Measurements from ENCODE around the gene ZC3H10. TPM values are rescaled to one million over a fixed set of nuclear protein-coding genes. Genes with fewer than 3 reads are reported as not detected.

Gene ZC3H10
- total RNA-seq, 2 experiments from 2014 or later = 8.0 to 10.3 TPM

GRCh38 chr12:56082382-56082781, 35.7 kb upstream of the ZC3H10 start:
- Mint-ChIP-seq H3K27me3 (peaks cover 35% of the 10 kb centered on the region), H3K4me3 (no peak overlapping the region), H3K9me3 (no peaks in the 10 kb centered on the region), H3K36me3 (ENCODE audit: low read depth) (no peaks in the 10 kb centered on the region), H3K27ac (no peak overlapping the region), H3K4me1 (peaks cover 16% of the 10 kb centered on the region)
- ChIA-PET CTCF (interaction anchor here (0.6 to 7.3 kb wide), 4 partner anchors 17 to 114 kb away, joined by 3 to 60 read pairs (median 4); partner anchors contain the start of genes PA2G4 and ZC3H10), POLR2A (interaction anchor here (0.9 to 4.5 kb wide), 3 partner anchors 10 to 34 kb away, joined by 3 to 36 read pairs (median 4); partner anchors contain the start of genes PA2G4 and RPL41)
- DNase-seq = no peak

- Mint-ChIP-seq H3K9me3 (no peaks in the 10 kb centered on the region), H3K27ac (no peak overlapping the region), H3K36me3 (ENCODE audit: low read depth) (no peaks in the 10 kb centered on the region), H3K4me1 (peaks cover 16% of the 10 kb centered on the region), H3K4me3 (no peak overlapping the region), H3K27me3 (peaks cover 35% of the 10 kb centered on the region)
- no peak for DNase-seq
- CTCF ChIA-PET = interaction anchor here (0.6 to 7.3 kb wide), 3 partner anchors 21 to 115 kb away, joined by 3 to 60 read pairs (median 4); partner anchors contain the start of genes PA2G4 and ZC3H10
- POLR2A ChIA-PET = interaction anchor here (0.9 to 1.2 kb wide), 2 partner anchors 10 to 34 kb away, joined by 3 to 4 read pairs; partner anchors contain the start of gene RPL41
These were observed 35.1 kb upstream of the ZC3H10 start for GRCh38 chr12:56082967-56083366.

- Mint-ChIP-seq H3K4me3 (no peak overlapping the region), H3K27me3 (peaks cover 29% of the 10 kb centered on the region), H3K4me1 (peaks cover 8% of the 10 kb centered on the region), H3K36me3 (ENCODE audit: low read depth) (no peaks in the 10 kb centered on the region), H3K27ac (no peak overlapping the region), H3K9me3 (no peaks in the 10 kb centered on the region)
- DNase-seq = peak; percentile 47
- POLR2A ChIA-PET = interaction anchor here (1.1 to 3.2 kb wide), 4 partner anchors 17 to 67 kb away, joined by 3 to 22 read pairs (median 4); partner anchors contain the start of gene PA2G4
- CTCF ChIA-PET = interaction anchor here (0.6 to 3.2 kb wide), 19 partner anchors 8 to 291 kb away, joined by 3 to 28 read pairs (median 4); partner anchors contain the start of genes ESYT1, MYL6B, PA2G4 and ZC3H10
These were observed 33.0 kb upstream of the ZC3H10 start for GRCh38 chr12:56084958-56085543.

- DNase-seq = no peak
- H3K36me3 Mint-ChIP-seq (ENCODE audit: low read depth) = no peaks in the 10 kb centered on the region
- peaks cover 24% of the 10 kb centered on the region for H3K27me3 Mint-ChIP-seq
- ChIA-PET CTCF (interaction anchor here (0.6 to 3.2 kb wide), 10 partner anchors 9 to 39 kb away, joined by 3 to 28 read pairs (median 6); partner anchors contain the start of genes PA2G4 and ZC3H10), POLR2A (interaction anchor here (0.8 to 3.2 kb wide), 5 partner anchors 16 to 45 kb away, joined by 3 to 22 read pairs (median 3); partner anchors contain the start of genes PA2G4 and ZC3H10)
- no peaks in the 10 kb centered on the region for H3K9me3 Mint-ChIP-seq
- peaks cover 3% of the 10 kb centered on the region for H3K4me1 Mint-ChIP-seq
- no peak overlapping the region for H3K27ac Mint-ChIP-seq
- no peak overlapping the region for H3K4me3 Mint-ChIP-seq
These were observed 32.0 kb upstream of the ZC3H10 start for GRCh38 chr12:56086096-56086495.

- POLR2A ChIA-PET = interaction anchor here (0.8 to 3.2 kb wide), 4 partner anchors 15 to 32 kb away, joined by 3 to 22 read pairs (median 3); partner anchors contain the start of genes PA2G4 and ZC3H10
- H3K4me3 Mint-ChIP-seq = no peak overlapping the region
- no peak overlapping the region for H3K27ac Mint-ChIP-seq
- CTCF ChIA-PET = interaction anchor here (1.3 to 3.2 kb wide), 6 partner anchors 10 to 36 kb away, joined by 3 to 28 read pairs (median 6); partner anchors contain the start of genes PA2G4 and ZC3H10
- H3K27me3 Mint-ChIP-seq = peaks cover 22% of the 10 kb centered on the region
- no peaks in the 10 kb centered on the region for H3K9me3 Mint-ChIP-seq
- no peak for DNase-seq
- H3K4me1 Mint-ChIP-seq = peaks cover 3% of the 10 kb centered on the region
- no peaks in the 10 kb centered on the region for H3K36me3 Mint-ChIP-seq (ENCODE audit: low read depth)
These were observed 31.5 kb upstream of the ZC3H10 start for GRCh38 chr12:56086608-56087007.

GRCh38 chr12:56087220-56087619, 30.8 kb upstream of the ZC3H10 start:
- DNase-seq = no peak
- Mint-ChIP-seq H3K36me3 (ENCODE audit: low read depth) (no peaks in the 10 kb centered on the region), H3K27ac (no peak overlapping the region), H3K27me3 (peaks cover 19% of the 10 kb centered on the region), H3K4me1 (peaks cover 1% of the 10 kb centered on the region), H3K4me3 (no peak overlapping the region), H3K9me3 (no peaks in the 10 kb centered on the region)
- CTCF ChIA-PET = interaction anchor here (3.2 kb wide), 1 partner anchor 16 kb away, joined by 28 read pairs; the partner anchor contains the start of gene PA2G4
- POLR2A ChIA-PET = interaction anchor here (3.2 kb wide), 1 partner anchor 17 kb away, joined by 22 read pairs; the partner anchor contains the start of gene PA2G4

- Mint-ChIP-seq H3K9me3 (peaks cover 1% of the 10 kb centered on the region), H3K36me3 (ENCODE audit: low read depth) (peaks cover 2% of the 10 kb centered on the region), H3K27me3 (peaks cover 34% of the 10 kb centered on the region), H3K4me1 (peaks cover 19% of the 10 kb centered on the region), H3K27ac (no peak overlapping the region), H3K4me3 (no peak overlapping the region)
- no peak for DNase-seq
- ChIA-PET CTCF (no interaction called here), POLR2A (no interaction called here)
These were observed 20.3 kb upstream of the ZC3H10 start for GRCh38 chr12:56097738-56098137.

- ChIA-PET CTCF (no interaction called here), POLR2A (interaction anchor here (0.7 kb wide), 1 partner anchor 234 kb away, joined by 3 read pairs; no protein-coding TSS in a partner anchor)
- H3K4me1 Mint-ChIP-seq = peaks cover 27% of the 10 kb centered on the region
- DNase-seq = no peak
- H3K27me3 Mint-ChIP-seq = peaks cover 27% of the 10 kb centered on the region
- H3K36me3 Mint-ChIP-seq (ENCODE audit: low read depth) = peaks cover 2% of the 10 kb centered on the region
- H3K9me3 Mint-ChIP-seq = peaks cover 1% of the 10 kb centered on the region
- H3K4me3 Mint-ChIP-seq = no peak overlapping the region
- no peak overlapping the region for H3K27ac Mint-ChIP-seq
These were observed 19.5 kb upstream of the ZC3H10 start for GRCh38 chr12:56098592-56098991.

GRCh38 chr12:56099787-56100186, 18.3 kb upstream of the ZC3H10 start:
- DNase-seq = no peak
- Mint-ChIP-seq H3K4me1 (peaks cover 30% of the 10 kb centered on the region), H3K36me3 (ENCODE audit: low read depth) (peaks cover 11% of the 10 kb centered on the region), H3K27me3 (peaks cover 23% of the 10 kb centered on the region), H3K27ac (no peak overlapping the region), H3K4me3 (no peak overlapping the region), H3K9me3 (peaks cover 1% of the 10 kb centered on the region)
- CTCF ChIA-PET = interaction anchor here (0.7 to 1.6 kb wide), 2 partner anchors 18 to 423 kb away, joined by 3 to 5 read pairs; partner anchors contain the start of gene ZC3H10
- POLR2A ChIA-PET = no interaction called here

GRCh38 chr12:56101045-56101444, 17.0 kb upstream of the ZC3H10 start:
- ChIA-PET CTCF (interaction anchor here (1.0 to 3.6 kb wide), 3 partner anchors 15 to 54 kb away, joined by 3 to 28 read pairs (median 6); partner anchors contain the start of gene ZC3H10), POLR2A (interaction anchor here (9.3 kb wide), 1 partner anchor 16 kb away, joined by 226 read pairs; the partner anchor contains the start of genes RPL41 and ZC3H10)

GRCh38 chr12:56102683-56103065, 15.4 kb upstream of the ZC3H10 start:
- Mint-ChIP-seq H3K4me3 (peak overlapping the region; percentile 99), H3K9me3 (peaks cover 1% of the 10 kb centered on the region), H3K27ac (peak overlapping the region; percentile 98), H3K4me1 (peaks cover 51% of the 10 kb centered on the region), H3K36me3 (ENCODE audit: low read depth) (peaks cover 34% of the 10 kb centered on the region), H3K27me3 (peaks cover 6% of the 10 kb centered on the region)
- CTCF ChIA-PET = interaction anchor here (0.7 to 4.2 kb wide), 8 partner anchors 15 to 364 kb away, joined by 3 to 60 read pairs (median 8); partner anchors contain the start of genes ERBB3, ESYT1, RPL41 and ZC3H10
- POLR2A ChIA-PET = interaction anchor here (0.6 to 9.3 kb wide), 25 partner anchors 11 to 556 kb away, joined by 3 to 226 read pairs (median 6); partner anchors contain the start of genes CD63, CNPY2, COQ10A and CS
- DNase-seq = no peak

More at GRCh38 chr12:56101045-56101444, 17.0 kb upstream of the ZC3H10 start:
- no peak for DNase-seq
- H3K9me3 Mint-ChIP-seq = peaks cover 1% of the 10 kb centered on the region
- peaks cover 19% of the 10 kb centered on the region for H3K36me3 Mint-ChIP-seq (ENCODE audit: low read depth)
- H3K27me3 Mint-ChIP-seq = peaks cover 15% of the 10 kb centered on the region
- H3K4me1 Mint-ChIP-seq = peaks cover 38% of the 10 kb centered on the region
- H3K27ac Mint-ChIP-seq = no peak overlapping the region
- H3K4me3 Mint-ChIP-seq = no peak overlapping the region

GRCh38 chr12:56103066-56103711, 14.9 kb upstream of the ZC3H10 start:
- CTCF ChIA-PET = interaction anchor here (0.6 to 6.1 kb wide), 16 partner anchors 15 to 364 kb away, joined by 3 to 60 read pairs (median 6); partner anchors contain the start of genes DNAJC14, ERBB3, ESYT1 and RPL41
- H3K4me3 Mint-ChIP-seq = peak overlapping the region; percentile 99
- H3K27ac Mint-ChIP-seq = peak overlapping the region; percentile 98
- peaks cover 4% of the 10 kb centered on the region for H3K27me3 Mint-ChIP-seq
- H3K9me3 Mint-ChIP-seq = peaks cover 1% of the 10 kb centered on the region
- H3K4me1 Mint-ChIP-seq = peaks cover 53% of the 10 kb centered on the region
- H3K36me3 Mint-ChIP-seq (ENCODE audit: low read depth) = peaks cover 39% of the 10 kb centered on the region
- peak; percentile 39 for DNase-seq
- POLR2A ChIA-PET = interaction anchor here (0.7 to 9.3 kb wide), 33 partner anchors 7 to 374 kb away, joined by 3 to 226 read pairs (median 7); partner anchors contain the start of genes CD63, CNPY2, COQ10A and CS

All from activated CD4-positive, alpha-beta memory T cell treated with anti-CD3 and anti-CD28 coated beads, Interleukin-2, amount 10 ng/mL, durations not matched to agents 7 days and 5 days (primary cell).